ENCODE results near the gene SHROOM4.
A peak's percentile ranks its signal among the peaks of the same experiment; 100 is the strongest.

Gene SHROOM4

DNA sequence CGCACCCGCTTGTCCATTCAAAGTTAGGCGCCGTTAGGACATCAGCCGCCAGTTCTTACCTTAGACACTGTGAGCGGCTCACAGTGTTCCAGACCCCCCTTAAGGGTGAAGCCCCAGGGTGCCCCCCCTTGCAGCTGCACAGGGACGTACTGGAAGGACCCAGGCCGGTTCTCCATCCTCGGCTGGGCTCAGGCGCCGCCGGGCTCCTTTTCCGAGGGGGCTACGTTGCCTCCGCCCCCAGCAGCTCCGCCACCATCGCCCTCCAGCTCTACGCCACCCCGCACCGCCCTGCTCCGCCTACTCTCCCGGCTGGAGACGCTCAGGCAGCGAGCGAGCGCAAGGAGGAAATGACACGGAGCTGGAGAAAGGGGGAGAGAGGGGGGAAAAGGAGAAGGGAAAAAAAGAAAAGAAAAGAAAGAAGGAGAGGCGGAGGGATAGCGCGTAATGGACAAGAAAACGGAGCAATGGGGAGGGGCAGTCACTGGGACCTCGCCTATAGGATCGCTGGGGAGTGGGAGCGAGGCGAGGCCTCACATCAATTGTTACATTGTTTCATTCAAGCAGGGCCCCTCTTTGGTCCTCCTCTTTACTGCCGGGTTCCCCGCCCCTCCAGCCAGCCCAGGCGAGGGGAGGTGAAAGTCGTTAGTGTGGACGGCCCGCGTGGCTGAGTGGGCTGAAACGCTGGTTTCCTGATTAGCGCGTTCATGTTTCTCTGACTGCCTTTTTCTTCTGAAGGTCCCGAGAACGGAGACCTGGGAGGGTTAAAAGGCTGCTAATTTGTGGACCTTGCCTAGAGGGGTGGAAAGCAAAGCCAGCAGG is at the start of gene SHROOM4:
Gene SHROOM4 (minus strand): TSS at position 352 of the 819 bp plus-strand sequence. CDS start 176 bp downstream, at position 176.
- Histone ChIP-seq H3K4me2 (ENCODE audit: low read length) (peak within 1 kb of the TSS; percentile 60), H2AFZ (peak within 1 kb of the TSS; percentile 84), H3K9me3 (ENCODE audit: control insufficient read depth, low read length) (no peaks in the 10 kb centered on the region), H3K36me3 (ENCODE audit: control insufficient read depth, insufficient read depth, low read length) (no peaks in the 10 kb centered on the region), H3K27me3 (ENCODE audit: control insufficient read depth, insufficient read depth, low read length) (no peaks in the 10 kb centered on the region), H3K79me2 (no peaks in the 10 kb centered on the region), H3K27ac (peak within 1 kb of the TSS; percentile 11), H3K9ac (peak within 1 kb of the TSS; percentile 28), H3K4me1 (no peaks in the 10 kb centered on the region), H3K4me3 (ENCODE audit: low read depth, low read length) (peak within 1 kb of the TSS; percentile 31)
- TF ChIP-seq CTCF (IDR thresholded peaks at IDR 0.05): no peak

DNA sequence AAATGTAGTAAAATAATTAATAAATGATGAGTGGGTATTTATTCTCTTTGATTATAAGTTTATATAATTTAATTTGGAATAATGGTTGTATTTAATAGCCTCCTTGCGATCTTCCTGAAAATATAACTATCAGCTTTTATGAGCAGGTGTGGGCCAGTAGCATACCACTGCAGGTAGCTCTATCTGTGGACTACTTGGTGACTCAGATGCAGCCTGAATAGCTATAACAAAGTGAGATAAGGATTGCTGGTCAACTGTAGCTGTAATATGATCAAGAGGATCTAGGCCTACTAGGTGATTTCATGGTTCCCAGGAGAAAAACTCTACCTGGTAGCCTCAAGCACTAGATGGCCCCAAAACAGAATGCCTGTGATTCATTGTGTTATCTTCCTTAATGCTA is 49.5 kb upstream of the SHROOM4 start:
- Histone ChIP-seq H3K79me2 (no peaks in the 10 kb centered on the region), H3K4me2 (ENCODE audit: low read length) (no peak overlapping the region), H2AFZ (no peak overlapping the region), H3K9ac (no peak overlapping the region), H3K4me3 (ENCODE audit: low read depth, low read length) (no peak overlapping the region), H3K27ac (no peak overlapping the region), H3K27me3 (ENCODE audit: control insufficient read depth, insufficient read depth, low read length) (no peaks in the 10 kb centered on the region), H3K9me3 (ENCODE audit: control insufficient read depth, low read length) (no peaks in the 10 kb centered on the region), H3K36me3 (ENCODE audit: control insufficient read depth, insufficient read depth, low read length) (no peaks in the 10 kb centered on the region), H3K4me1 (no peaks in the 10 kb centered on the region)
- TF ChIP-seq CTCF (IDR thresholded peaks at IDR 0.05): no peak

GRCh38 chrX:50860518-50860917 is 46.5 kb upstream of the SHROOM4 start:
- no peaks in the 10 kb centered on the region for H3K36me3 ChIP-seq (ENCODE audit: control insufficient read depth, insufficient read depth, low read length)
- H2AFZ ChIP-seq: no peak overlapping the region
- H3K27ac ChIP-seq: no peak overlapping the region
- H3K4me3 ChIP-seq (ENCODE audit: low read depth, low read length): no peak overlapping the region
- H3K4me1 ChIP-seq: no peaks in the 10 kb centered on the region
- H3K9ac ChIP-seq: no peak overlapping the region
- H3K79me2 ChIP-seq: no peaks in the 10 kb centered on the region
- H3K4me2 ChIP-seq (ENCODE audit: low read length): no peak overlapping the region
- no peak for TF ChIP-seq CTCF (IDR thresholded peaks at IDR 0.05)
- no peaks in the 10 kb centered on the region for H3K9me3 ChIP-seq (ENCODE audit: control insufficient read depth, low read length)
- H3K27me3 ChIP-seq (ENCODE audit: control insufficient read depth, insufficient read depth, low read length): no peaks in the 10 kb centered on the region

DNA sequence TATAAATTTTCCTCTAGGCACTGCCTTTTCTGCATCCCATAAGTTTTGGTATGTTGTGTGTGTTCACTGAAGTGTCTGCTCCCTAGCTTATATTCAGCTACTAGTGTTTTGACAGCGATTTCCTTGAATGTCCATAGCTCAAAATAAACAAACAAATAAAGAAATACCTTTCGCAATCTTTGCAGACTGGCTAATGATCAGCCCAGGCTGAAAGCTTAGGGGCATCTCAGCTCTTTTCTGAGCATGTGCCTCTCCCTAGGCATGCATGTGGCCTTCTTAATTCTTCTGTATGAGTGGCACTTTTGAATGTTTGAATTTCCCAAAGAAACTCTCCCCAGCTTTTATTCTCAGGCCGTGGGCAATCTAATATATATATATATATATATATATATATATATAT is 44.6 kb upstream of the SHROOM4 start:
- H3K9me3 ChIP-seq (ENCODE audit: control insufficient read depth, low read length): no peaks in the 10 kb centered on the region
- H3K4me3 ChIP-seq (ENCODE audit: low read depth, low read length): no peak overlapping the region
- no peak for TF ChIP-seq CTCF (IDR thresholded peaks at IDR 0.05)
- H3K4me2 ChIP-seq (ENCODE audit: low read length): no peak overlapping the region
- H3K4me1 ChIP-seq: no peaks in the 10 kb centered on the region
- H3K27ac ChIP-seq: no peak overlapping the region
- no peaks in the 10 kb centered on the region for H3K27me3 ChIP-seq (ENCODE audit: control insufficient read depth, insufficient read depth, low read length)
- no peaks in the 10 kb centered on the region for H3K36me3 ChIP-seq (ENCODE audit: control insufficient read depth, insufficient read depth, low read length)
- no peak overlapping the region for H2AFZ ChIP-seq
- H3K79me2 ChIP-seq: no peaks in the 10 kb centered on the region
- no peak overlapping the region for H3K9ac ChIP-seq

DNA sequence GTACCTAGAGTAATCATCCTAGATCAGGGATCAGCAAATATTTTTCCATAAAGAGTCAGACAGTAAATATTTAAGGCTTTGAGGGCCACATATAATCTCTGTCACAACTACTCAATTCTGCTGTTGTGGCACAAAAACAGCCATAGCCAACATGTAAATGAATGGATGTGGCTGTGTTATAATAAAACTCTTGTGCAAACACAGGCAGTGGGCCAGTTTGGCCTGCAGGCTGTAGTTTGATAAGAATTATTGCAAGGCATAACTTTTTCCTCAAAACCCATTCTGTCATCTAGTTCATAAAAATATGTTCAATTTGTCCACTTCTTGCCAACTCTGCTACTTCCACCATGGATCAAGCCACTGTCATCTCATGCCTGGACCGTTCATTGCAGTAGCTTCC is 39.4 kb upstream of the SHROOM4 start:
- Histone ChIP-seq H3K9me3 (ENCODE audit: control insufficient read depth, low read length) (no peaks in the 10 kb centered on the region), H3K4me1 (no peaks in the 10 kb centered on the region)

More for the DNA sequence above, 39.4 kb upstream of the SHROOM4 start:
- Histone ChIP-seq H3K4me3 (ENCODE audit: low read depth, low read length) (no peak overlapping the region), H2AFZ (no peak overlapping the region), H3K27me3 (ENCODE audit: control insufficient read depth, insufficient read depth, low read length) (no peaks in the 10 kb centered on the region), H3K9ac (no peak overlapping the region), H3K4me2 (ENCODE audit: low read length) (no peak overlapping the region), H3K36me3 (ENCODE audit: control insufficient read depth, insufficient read depth, low read length) (no peaks in the 10 kb centered on the region), H3K27ac (no peak overlapping the region), H3K79me2 (no peaks in the 10 kb centered on the region)
- TF ChIP-seq CTCF (IDR thresholded peaks at IDR 0.05): no peak
